NCI-H2227 (cell line): ENCODE data around the gene SLC1A3.

Experiments used
- DNase-seq: peaks from one replicate; lab custom pipeline; 2025; ENCODE audit not compliant: unreplicated experiment; lab: John Stamatoyannopoulos, UW

SLC1A3 gene

GRCh38 chr5:36599986-36600779 is 6.2 kb upstream of the SLC1A3 start:
- DNase-seq, result no peak

GRCh38 chr5:36600917-36601527 is 5.4 kb upstream of the SLC1A3 start:
- DNase-seq, result no peak

- DNase-seq, result no peak
These were observed 3.6 kb upstream of the SLC1A3 start for GRCh38 chr5:36602704-36603321.

- no peak for DNase-seq
These were observed 1.2 kb upstream of the SLC1A3 start for GRCh38 chr5:36605241-36605640.

GRCh38 chr5:36606036-36606427 is 374 bp upstream of the SLC1A3 start:
- DNase-seq, result no peak

- DNase-seq, result peak; percentile 30
These were observed 737 bp downstream of the SLC1A3 start for GRCh38 chr5:36607114-36607571.

GRCh38 chr5:36607838-36608783 is 1.7 kb downstream of the SLC1A3 start:
- DNase-seq, result no peak

- DNase-seq, result no peak
These were observed 4.2 kb downstream of the SLC1A3 start for GRCh38 chr5:36610621-36611020.

GRCh38 chr5:36611520-36612274 is 5.3 kb downstream of the SLC1A3 start:
- DNase-seq, result no peak

GRCh38 chr5:36613241-36613640 is 6.8 kb downstream of the SLC1A3 start:
- no peak for DNase-seq

- no peak for DNase-seq
These were observed 7.6 kb downstream of the SLC1A3 start for GRCh38 chr5:36613771-36614656.

GRCh38 chr5:36614657-36615308 is 8.4 kb downstream of the SLC1A3 start:
- no peak for DNase-seq

- no peak for DNase-seq
These were observed 12.7 kb downstream of the SLC1A3 start for GRCh38 chr5:36619012-36619635.

GRCh38 chr5:36621985-36622384 is 15.6 kb downstream of the SLC1A3 start:
- no peak for DNase-seq

GRCh38 chr5:36623832-36624231 is 17.4 kb downstream of the SLC1A3 start:
- DNase-seq, result no peak

- no peak for DNase-seq
These were observed 17.9 kb downstream of the SLC1A3 start for GRCh38 chr5:36624277-36624676.

- DNase-seq, result no peak
These were observed 22.3 kb downstream of the SLC1A3 start for GRCh38 chr5:36628695-36629094.

GRCh38 chr5:36629729-36630128 is 23.3 kb downstream of the SLC1A3 start:
- DNase-seq, result no peak
